Coronary artery (tissue), 2 donors: ENCODE data around the gene RPS27L.

Experiments
- DNase-seq: peaks from one replicate; pipeline ENCODE4 v3.0.0-alpha.2; 2017; ENCODE audit warnings: low spot score
- H3K27ac ChIP-seq, 2 donors: fragments of 200-600 bp; sonication (generic); one replicate each; pipeline ENCODE4 v1.5.1; 2016 to 2019
- H3K4me3 ChIP-seq: fragments of 200-600 bp; sonication (generic); 2 replicates; pipeline ENCODE4 v1.5.1; 2016; ENCODE audit warnings: mild to moderate bottlenecking, moderate library complexity
- TF ChIP-seq, protein P1 (sequence below): fragments of 200-600 bp; sonication (generic); IDR thresholded peaks from one replicate; pipeline ENCODE4 v1.5.1; 2019; ENCODE audit warnings: antibody characterized with exemption

RPS27L gene

DNA sequence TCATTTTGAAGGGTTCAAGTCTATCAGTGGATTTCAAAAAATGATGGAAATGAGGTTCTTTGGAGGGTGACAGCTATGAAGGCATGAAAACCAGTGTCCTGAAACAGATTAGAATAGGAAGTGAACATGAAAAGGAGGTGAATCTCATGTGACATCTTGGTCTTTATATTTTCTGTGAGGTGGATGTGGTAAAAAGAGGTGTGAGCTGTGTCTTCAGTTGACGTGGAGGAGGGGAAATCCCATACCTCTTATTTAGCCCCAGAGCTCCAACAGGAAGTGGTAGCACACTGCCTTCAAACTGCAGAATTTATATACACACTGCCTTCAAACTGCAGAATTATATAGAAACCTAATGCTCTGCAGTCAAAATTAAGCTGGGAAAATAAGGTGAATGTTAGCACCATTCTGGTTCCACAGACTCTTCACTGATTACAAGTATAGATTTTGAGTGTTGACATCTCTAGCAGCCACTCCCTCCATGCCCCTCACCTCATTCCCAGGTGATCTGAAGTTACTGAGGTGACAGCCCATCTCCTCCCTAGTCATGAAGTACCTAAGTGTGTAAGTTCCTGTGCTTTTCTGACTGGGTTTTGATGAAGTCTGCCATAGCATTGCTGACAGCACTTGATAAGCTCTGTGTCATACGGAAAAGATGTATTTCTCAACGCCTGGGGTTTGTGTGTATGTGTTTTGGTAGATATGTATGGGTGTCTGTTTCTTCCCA, 34.8 kb upstream of the RPS27L start:
- Histone ChIP-seq H3K4me3 (peak overlapping the region; percentile 36), H3K27ac (no peak overlapping the region)
- DNase-seq, result no peak
- TF ChIP-seq, protein P1, sequence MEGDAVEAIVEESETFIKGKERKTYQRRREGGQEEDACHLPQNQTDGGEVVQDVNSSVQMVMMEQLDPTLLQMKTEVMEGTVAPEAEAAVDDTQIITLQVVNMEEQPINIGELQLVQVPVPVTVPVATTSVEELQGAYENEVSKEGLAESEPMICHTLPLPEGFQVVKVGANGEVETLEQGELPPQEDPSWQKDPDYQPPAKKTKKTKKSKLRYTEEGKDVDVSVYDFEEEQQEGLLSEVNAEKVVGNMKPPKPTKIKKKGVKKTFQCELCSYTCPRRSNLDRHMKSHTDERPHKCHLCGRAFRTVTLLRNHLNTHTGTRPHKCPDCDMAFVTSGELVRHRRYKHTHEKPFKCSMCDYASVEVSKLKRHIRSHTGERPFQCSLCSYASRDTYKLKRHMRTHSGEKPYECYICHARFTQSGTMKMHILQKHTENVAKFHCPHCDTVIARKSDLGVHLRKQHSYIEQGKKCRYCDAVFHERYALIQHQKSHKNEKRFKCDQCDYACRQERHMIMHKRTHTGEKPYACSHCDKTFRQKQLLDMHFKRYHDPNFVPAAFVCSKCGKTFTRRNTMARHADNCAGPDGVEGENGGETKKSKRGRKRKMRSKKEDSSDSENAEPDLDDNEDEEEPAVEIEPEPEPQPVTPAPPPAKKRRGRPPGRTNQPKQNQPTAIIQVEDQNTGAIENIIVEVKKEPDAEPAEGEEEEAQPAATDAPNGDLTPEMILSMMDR, result no peak

DNA sequence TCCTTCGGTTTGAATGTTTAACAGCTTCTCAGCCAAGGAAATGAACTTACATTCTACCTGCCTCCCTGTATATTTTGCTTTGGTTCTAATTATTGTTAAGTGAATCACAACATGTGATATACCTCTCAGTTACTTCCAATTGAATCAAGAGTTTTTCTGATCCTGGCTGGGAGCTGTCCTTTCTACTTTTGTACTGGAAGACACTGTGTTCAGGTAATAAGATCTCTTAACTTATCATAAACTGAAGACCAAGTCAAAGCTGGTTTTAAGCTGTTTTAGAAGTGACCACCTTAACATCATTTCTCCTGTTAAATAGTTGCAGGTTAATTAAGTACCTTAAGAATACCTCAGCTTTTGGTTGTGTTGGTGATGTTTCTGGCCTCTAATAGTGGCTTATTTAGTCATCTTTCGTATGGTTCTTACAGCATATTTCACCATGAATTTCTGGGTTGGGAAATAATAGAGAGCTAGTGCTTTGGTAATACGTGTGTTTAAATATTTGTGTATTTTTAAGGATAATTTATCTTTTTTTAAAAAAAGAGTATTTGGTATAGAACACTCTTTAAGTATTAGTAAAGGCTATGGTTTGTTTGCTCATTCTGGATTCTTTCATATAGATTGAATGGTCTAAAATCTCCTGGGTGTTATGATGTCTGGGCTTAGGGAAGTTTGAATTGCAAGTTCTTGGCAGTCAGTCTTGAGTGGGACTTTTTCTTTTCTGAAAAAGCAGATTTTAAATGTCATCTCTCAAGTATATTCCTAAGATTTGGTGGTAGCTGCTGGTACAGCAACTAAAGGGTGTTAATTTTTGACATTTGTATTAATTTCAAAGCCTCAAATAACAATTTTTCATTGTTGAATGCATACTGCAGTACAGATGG, 33.7 kb upstream of the RPS27L start:
- Histone ChIP-seq H3K27ac (peak overlapping the region in 1 of 2 donors; percentile 93), H3K4me3 (peak overlapping the region; percentile 93)
- TF ChIP-seq, protein P1, result no peak
- no peak for DNase-seq

DNA sequence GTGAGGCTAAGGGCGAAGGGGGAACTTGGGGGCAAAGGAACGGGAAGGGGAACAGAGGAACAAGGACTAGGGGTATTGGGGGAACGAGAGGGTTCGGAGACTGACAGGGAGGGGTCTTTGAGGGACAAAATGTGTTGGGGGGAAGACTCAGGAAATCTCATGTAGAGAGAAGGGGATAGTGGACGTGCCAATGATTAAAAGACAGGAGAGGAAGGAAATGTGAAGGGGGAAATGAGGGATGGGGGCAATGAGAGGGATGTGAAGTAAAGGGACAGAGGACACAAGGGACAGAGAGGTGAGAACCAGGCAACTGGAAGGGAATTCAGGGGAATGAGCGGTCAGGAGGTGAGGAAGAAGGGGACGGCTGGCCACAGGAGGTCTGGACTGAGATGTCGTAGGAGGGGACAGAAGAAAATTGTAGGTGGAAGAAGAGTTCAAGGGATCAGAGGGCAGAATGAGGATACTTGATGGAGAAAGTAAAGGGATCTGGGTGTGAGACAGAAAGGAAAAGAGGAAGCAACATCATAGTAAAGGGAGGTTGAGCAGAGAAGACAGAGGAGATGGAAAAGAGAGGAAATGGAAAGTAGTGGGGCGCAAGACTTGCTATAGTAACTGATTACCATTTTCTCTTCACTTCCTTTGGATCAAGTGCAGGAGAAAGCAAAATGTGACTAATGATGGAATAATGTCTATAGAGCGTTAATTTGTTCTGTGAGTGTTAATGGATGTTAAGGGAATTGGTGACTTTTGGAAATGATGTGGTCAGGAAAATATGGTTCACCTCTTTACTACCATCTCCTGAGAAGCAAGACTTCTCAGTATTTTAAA, 32.9 kb upstream of the RPS27L start:
- TF ChIP-seq, protein P1, result no peak
- no peak for DNase-seq
- Histone ChIP-seq H3K4me3 (peak overlapping the region; percentile 93), H3K27ac (peak overlapping the region; percentile 77 to 93)

DNA sequence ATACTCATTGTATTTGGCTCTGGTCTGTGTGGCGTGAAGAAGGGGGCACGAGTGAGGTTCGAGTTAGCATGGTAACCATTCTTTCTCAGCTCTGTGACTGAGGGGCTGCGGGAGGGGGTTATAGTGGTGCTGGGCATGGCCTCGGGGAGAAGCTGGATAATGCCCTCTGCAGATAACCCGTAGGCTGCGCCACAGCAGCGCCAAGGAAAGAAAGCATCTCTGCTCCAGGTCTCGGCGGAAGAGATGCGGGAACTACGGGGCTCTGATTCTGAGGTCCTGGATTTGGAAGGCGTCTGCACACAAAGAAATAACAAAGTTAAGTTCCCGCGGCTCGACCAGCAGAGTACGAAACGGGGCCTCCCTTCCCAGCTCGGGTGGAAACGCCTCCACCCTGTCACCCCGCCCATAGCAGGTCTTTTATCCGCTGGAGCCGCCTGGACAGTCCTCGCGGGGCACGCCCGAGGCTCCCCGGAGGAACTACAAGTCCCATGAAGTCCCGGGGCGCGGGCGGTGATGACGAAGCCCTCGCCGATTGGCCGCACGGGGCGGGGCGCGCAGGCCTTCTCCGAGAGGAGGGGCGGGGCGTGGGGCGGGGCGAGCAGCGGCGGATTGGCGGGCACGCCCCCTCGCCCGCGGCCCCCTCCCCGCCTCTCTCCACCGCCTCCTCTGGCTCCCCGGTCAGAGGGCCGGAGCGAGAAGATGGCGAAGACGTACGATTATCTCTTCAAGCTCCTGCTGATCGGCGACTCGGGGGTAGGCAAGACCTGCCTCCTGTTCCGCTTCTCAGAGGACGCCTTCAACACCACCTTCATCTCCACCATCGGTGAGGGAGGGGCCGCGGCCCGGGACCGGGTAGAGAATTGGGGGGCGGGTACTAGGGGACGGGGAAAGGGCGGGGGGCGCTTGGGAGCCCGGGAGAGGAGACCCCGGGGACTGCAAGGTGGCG, 31.9 kb upstream of the RPS27L start, which contains the start of gene RAB8B:
RAB8B (plus strand) TSS at position 681 of the 946 bp plus-strand sequence; CDS start at position 700, 19 bp downstream.
- TF ChIP-seq, protein P1, result no peak
- H3K4me3 ChIP-seq, result peak within 1 kb of the TSS; percentile 93
- DNase-seq, result peak; percentile 99
- H3K27ac ChIP-seq, result peak within 1 kb of the TSS; percentile 77 to 93

DNA sequence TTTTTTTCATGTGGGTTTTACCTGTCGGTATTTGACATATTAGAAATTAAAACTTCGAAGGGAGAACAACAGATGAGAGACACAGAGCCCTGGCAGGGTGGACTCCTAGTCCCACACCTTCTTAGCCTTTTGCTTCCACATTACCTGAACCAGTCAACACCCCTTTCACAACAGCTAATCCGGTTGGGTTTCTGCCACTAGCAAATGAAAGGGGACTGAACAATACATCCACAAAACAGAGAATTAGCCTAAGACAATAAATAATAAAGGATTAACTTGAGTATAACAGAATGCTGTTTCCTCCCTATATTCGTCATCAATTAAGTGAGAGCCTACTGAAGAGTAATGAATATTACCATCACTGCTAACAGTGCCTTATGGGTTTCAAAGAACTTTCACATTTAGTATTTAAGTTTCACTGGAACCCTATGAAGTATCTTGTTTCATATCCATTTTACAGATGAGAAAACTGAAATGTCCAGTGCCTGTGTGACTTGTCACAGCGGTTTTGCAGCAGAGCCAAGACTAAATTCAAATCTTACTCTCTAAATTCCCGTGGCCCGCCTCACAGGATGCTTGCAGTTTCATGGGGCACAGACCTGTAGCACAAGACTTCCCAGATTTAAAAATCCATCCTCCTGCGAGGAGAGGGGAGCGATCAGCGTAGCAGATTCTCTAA, 31.1 kb upstream of the RPS27L start:
- DNase-seq, result no peak
- Histone ChIP-seq H3K27ac (peak overlapping the region; percentile 47 to 93), H3K4me3 (peak overlapping the region; percentile 93)
- TF ChIP-seq, protein P1, result no peak
